ENCODE measurements around the gene SLC35E4. TPM values are rescaled to one million over a fixed set of nuclear protein-coding genes. Genes with fewer than 3 reads are reported as not detected.

The SLC35E4 gene
- total RNA-seq, 1 donor from 2014 or later = 5.0 TPM

GRCh38 chr22:30607300-30607930 lies 28.2 kb upstream of the SLC35E4 start:
- Mint-ChIP-seq H3K27me3 (ENCODE audit: unreplicated experiment) (peaks cover 2% of the 10 kb centered on the region), H3K36me3 (ENCODE audit: unreplicated experiment) (no peaks in the 10 kb centered on the region), H3K27ac (ENCODE audit: unreplicated experiment) (peak overlapping the region; percentile 93), H3K9me3 (ENCODE audit: unreplicated experiment) (peaks cover 5% of the 10 kb centered on the region), H3K4me1 (ENCODE audit: low read depth, unreplicated experiment) (peaks cover 8% of the 10 kb centered on the region), H3K4me3 (ENCODE audit: unreplicated experiment) (peak overlapping the region; percentile 84)
- DNase-seq = no peak
- TF ChIP-seq, protein P1, sequence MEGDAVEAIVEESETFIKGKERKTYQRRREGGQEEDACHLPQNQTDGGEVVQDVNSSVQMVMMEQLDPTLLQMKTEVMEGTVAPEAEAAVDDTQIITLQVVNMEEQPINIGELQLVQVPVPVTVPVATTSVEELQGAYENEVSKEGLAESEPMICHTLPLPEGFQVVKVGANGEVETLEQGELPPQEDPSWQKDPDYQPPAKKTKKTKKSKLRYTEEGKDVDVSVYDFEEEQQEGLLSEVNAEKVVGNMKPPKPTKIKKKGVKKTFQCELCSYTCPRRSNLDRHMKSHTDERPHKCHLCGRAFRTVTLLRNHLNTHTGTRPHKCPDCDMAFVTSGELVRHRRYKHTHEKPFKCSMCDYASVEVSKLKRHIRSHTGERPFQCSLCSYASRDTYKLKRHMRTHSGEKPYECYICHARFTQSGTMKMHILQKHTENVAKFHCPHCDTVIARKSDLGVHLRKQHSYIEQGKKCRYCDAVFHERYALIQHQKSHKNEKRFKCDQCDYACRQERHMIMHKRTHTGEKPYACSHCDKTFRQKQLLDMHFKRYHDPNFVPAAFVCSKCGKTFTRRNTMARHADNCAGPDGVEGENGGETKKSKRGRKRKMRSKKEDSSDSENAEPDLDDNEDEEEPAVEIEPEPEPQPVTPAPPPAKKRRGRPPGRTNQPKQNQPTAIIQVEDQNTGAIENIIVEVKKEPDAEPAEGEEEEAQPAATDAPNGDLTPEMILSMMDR (IDR thresholded peaks at IDR 0.05; ENCODE audit: partially characterized antibody, unreplicated experiment) = no peak

DNA sequence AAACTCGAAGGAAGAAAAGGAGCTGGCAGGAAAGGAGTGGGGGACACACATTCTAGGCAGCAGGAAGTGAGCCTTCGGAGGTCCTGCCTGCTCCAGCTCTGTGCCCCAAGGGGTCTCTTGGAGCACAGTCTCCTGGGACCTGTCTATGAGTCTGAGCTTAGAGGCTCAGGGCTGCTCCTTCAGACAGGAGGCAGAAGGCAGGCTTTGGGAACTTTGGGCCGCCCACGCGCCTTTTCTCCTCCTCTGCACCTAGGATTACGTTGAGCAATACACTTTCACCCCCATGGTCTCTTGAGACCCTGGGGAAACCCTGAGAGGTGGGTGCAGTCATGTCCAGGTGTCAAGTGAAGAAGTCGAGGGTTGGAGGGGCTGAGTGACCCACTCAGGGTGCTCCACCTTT lies 27.6 kb upstream of the SLC35E4 start:
- TF ChIP-seq, protein P1 (IDR thresholded peaks at IDR 0.05; ENCODE audit: partially characterized antibody, unreplicated experiment) = no peak
- no peak for DNase-seq
- Mint-ChIP-seq H3K4me3 (ENCODE audit: unreplicated experiment) (no peak overlapping the region), H3K27me3 (ENCODE audit: unreplicated experiment) (peaks cover 2% of the 10 kb centered on the region), H3K27ac (ENCODE audit: unreplicated experiment) (no peak overlapping the region), H3K4me1 (ENCODE audit: low read depth, unreplicated experiment) (peaks cover 8% of the 10 kb centered on the region), H3K9me3 (ENCODE audit: unreplicated experiment) (peaks cover 5% of the 10 kb centered on the region), H3K36me3 (ENCODE audit: unreplicated experiment) (no peaks in the 10 kb centered on the region)

- TF ChIP-seq, protein P1 (IDR thresholded peaks at IDR 0.05; ENCODE audit: partially characterized antibody, unreplicated experiment) = no peak
- no peak overlapping the region for H3K27ac Mint-ChIP-seq (ENCODE audit: unreplicated experiment)
- H3K4me1 Mint-ChIP-seq (ENCODE audit: low read depth, unreplicated experiment) = peaks cover 8% of the 10 kb centered on the region
- no peak for DNase-seq
- H3K27me3 Mint-ChIP-seq (ENCODE audit: unreplicated experiment) = peaks cover 2% of the 10 kb centered on the region
- H3K9me3 Mint-ChIP-seq (ENCODE audit: unreplicated experiment) = peaks cover 3% of the 10 kb centered on the region
- no peaks in the 10 kb centered on the region for H3K36me3 Mint-ChIP-seq (ENCODE audit: unreplicated experiment)
- H3K4me3 Mint-ChIP-seq (ENCODE audit: unreplicated experiment) = peak overlapping the region; percentile 8
These were observed 26.1 kb upstream of the SLC35E4 start for GRCh38 chr22:30609260-30610185.

GRCh38 chr22:30610299-30610698 lies 25.3 kb upstream of the SLC35E4 start:
- DNase-seq = no peak
- H3K36me3 Mint-ChIP-seq (ENCODE audit: unreplicated experiment) = no peaks in the 10 kb centered on the region
- peak overlapping the region; percentile 26 for H3K27ac Mint-ChIP-seq (ENCODE audit: unreplicated experiment)
- peaks cover 3% of the 10 kb centered on the region for H3K9me3 Mint-ChIP-seq (ENCODE audit: unreplicated experiment)
- H3K4me3 Mint-ChIP-seq (ENCODE audit: unreplicated experiment) = no peak overlapping the region
- H3K4me1 Mint-ChIP-seq (ENCODE audit: low read depth, unreplicated experiment) = peaks cover 8% of the 10 kb centered on the region
- no peaks in the 10 kb centered on the region for H3K27me3 Mint-ChIP-seq (ENCODE audit: unreplicated experiment)
- TF ChIP-seq, protein P1 (IDR thresholded peaks at IDR 0.05; ENCODE audit: partially characterized antibody, unreplicated experiment) = no peak

GRCh38 chr22:30611197-30611596 lies 24.4 kb upstream of the SLC35E4 start:
- H3K27ac Mint-ChIP-seq (ENCODE audit: unreplicated experiment) = no peak overlapping the region
- DNase-seq = no peak
- peaks cover 8% of the 10 kb centered on the region for H3K4me1 Mint-ChIP-seq (ENCODE audit: low read depth, unreplicated experiment)
- no peak overlapping the region for H3K4me3 Mint-ChIP-seq (ENCODE audit: unreplicated experiment)
- TF ChIP-seq, protein P1 (IDR thresholded peaks at IDR 0.05; ENCODE audit: partially characterized antibody, unreplicated experiment) = no peak
- no peaks in the 10 kb centered on the region for H3K27me3 Mint-ChIP-seq (ENCODE audit: unreplicated experiment)
- H3K36me3 Mint-ChIP-seq (ENCODE audit: unreplicated experiment) = peaks cover 5% of the 10 kb centered on the region
- H3K9me3 Mint-ChIP-seq (ENCODE audit: unreplicated experiment) = peaks cover 3% of the 10 kb centered on the region
